Measurements from ENCODE around the gene KIF23.
A peak's percentile ranks its signal among the peaks of the same experiment; 100 is the strongest.
"Not testable (repeated sequence)": the region's sequence is repeated elsewhere in the genome, so short reads cannot be mapped to it uniquely, and the experiment has no call there.

Gene KIF23

GRCh38 chr15:69444686-69445085, 30.5 kb downstream of the KIF23 start:
- H3K27me3 Mint-ChIP-seq: no peaks in the 10 kb centered on the region
- no peaks in the 10 kb centered on the region for H3K9me3 Mint-ChIP-seq
- no peak overlapping the region for H3K27ac Mint-ChIP-seq
- H3K36me3 Mint-ChIP-seq: no peaks in the 10 kb centered on the region
- H3K4me1 Mint-ChIP-seq: peaks cover 16% of the 10 kb centered on the region
- no peak overlapping the region for H3K4me3 Mint-ChIP-seq

GRCh38 chr15:69446953-69447352, 32.8 kb downstream of the KIF23 start:
- Mint-ChIP-seq H3K9me3 (no peaks in the 10 kb centered on the region), H3K27ac (no peak overlapping the region), H3K36me3 (no peaks in the 10 kb centered on the region), H3K27me3 (no peaks in the 10 kb centered on the region), H3K4me3 (no peak overlapping the region), H3K4me1 (peaks cover 22% of the 10 kb centered on the region)

- H3K27me3 Mint-ChIP-seq, H3K27ac Mint-ChIP-seq, H3K9me3 Mint-ChIP-seq, H3K4me3 Mint-ChIP-seq: not testable (repeated sequence)
- H3K4me1 Mint-ChIP-seq: peaks cover 22% of the 10 kb centered on the region
- peaks cover 20% of the 10 kb centered on the region for H3K36me3 Mint-ChIP-seq
These were observed 36.1 kb downstream of the KIF23 start for GRCh38 chr15:69450221-69450620.

GRCh38 chr15:69450968-69451695, 37.0 kb downstream of the KIF23 start:
- Mint-ChIP-seq H3K27me3 (no peaks in the 10 kb centered on the region), H3K9me3 (no peaks in the 10 kb centered on the region), H3K4me1 (peaks cover 31% of the 10 kb centered on the region), H3K36me3 (peaks cover 27% of the 10 kb centered on the region), H3K27ac (peak overlapping the region; percentile 8), H3K4me3 (peak overlapping the region; percentile 99)

DNA sequence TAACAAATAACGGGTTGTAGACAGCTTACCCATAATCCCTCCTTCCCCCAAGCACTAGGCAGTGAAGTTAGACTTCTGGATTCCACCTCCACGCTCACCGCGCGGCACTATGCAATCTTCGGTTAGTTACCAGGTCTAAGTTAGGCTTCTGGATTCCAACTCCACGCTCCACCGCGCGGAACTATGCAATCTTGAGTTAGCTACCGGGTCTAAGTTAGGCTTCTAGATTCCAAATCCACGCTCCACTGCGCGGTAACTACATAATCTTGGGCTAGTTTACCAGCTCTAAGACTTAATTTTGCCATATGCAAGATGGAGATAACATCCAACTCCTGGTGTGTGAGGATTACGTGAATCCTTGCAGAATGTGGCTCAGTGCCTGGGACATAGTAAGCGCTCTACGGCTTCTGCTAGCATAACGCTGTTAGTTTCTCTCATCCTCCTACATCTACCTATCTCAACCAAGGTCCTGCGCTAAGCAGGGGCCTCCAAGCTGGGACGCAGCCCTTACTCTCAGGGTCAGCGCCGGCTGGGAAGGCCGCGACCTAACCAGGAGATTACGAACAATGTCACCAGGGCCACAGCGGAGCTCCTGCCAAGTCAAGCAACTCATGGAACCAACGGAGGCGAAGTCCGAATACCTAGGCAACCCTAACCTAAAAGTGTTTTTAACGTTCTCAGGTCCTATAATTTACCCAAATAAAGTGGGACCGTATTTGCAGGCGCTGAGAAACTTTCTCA, 38.0 kb downstream of the KIF23 start:
- Mint-ChIP-seq H3K27me3 (no peaks in the 10 kb centered on the region), H3K9me3 (no peaks in the 10 kb centered on the region), H3K4me1 (peaks cover 34% of the 10 kb centered on the region), H3K36me3 (peaks cover 30% of the 10 kb centered on the region), H3K27ac (peak overlapping the region; percentile 99), H3K4me3 (peak overlapping the region; percentile 99)

DNA sequence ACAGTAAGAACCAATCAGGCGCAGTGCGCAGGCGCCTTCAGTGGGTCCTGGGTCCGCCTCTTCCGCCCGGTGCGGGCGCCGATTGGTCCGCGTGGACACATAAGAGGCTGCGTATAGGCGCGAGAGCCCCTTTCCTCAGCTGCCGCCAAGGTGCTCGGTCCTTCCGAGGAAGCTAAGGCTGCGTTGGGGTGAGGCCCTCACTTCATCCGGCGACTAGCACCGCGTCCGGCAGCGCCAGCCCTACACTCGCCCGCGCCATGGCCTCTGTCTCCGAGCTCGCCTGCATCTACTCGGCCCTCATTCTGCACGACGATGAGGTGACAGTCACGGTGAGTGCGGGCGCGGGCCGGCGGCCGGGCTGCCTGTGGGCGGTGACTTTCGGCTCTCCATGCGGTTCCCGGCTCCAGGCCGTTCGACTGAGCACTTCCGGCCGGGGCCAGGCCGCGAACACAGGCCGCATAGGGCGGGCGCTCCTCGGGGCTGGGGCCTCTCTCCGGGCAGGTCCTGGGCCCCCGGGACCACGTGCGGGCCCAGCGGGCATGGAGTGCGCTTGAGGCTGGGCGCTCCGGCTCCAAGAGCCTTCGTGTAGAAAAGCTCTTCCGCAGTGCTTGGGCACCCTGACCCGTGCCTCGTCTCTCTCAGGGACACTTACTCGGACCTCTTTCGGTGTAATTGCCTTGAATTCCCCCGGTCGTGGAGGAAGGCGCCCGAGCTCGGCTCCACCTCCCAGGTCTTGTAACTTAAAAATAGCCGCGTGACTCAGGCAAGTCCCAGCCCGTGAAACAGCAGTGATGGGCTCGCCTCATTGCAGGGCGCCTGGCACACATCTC, 38.8 kb downstream of the KIF23 start, which contains the start of gene RPLP1:
Gene RPLP1, plus strand, starts transcription at position 127 of the 830 bp plus-strand sequence. Its CDS starts 131 bp downstream, at position 258.
- peaks cover 38% of the 10 kb centered on the region for H3K4me1 Mint-ChIP-seq
- H3K27ac Mint-ChIP-seq: peak within 1 kb of the TSS; percentile 99
- H3K9me3 Mint-ChIP-seq: no peaks in the 10 kb centered on the region
- H3K4me3 Mint-ChIP-seq: peak within 1 kb of the TSS; percentile 99
- H3K36me3 Mint-ChIP-seq: peaks cover 30% of the 10 kb centered on the region
- H3K27me3 Mint-ChIP-seq: no peaks in the 10 kb centered on the region

DNA sequence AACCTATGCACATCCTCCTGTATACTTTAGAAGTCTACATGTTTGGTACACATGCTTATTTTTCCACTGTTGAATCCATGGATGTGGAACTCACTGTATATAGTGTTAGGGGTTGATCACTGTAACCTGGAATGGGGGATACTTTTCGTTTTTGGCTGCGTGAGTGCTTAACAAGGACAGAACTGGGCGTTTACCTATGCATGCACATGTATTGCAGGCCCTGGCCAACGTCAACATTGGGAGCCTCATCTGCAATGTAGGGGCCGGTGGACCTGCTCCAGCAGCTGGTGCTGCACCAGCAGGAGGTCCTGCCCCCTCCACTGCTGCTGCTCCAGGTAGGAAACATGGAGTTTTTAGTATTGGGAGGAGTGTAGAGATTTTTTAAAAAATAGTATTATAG, 40.8 kb downstream of the KIF23 start:
- Mint-ChIP-seq H3K36me3 (peaks cover 32% of the 10 kb centered on the region), H3K4me1 (peaks cover 42% of the 10 kb centered on the region), H3K4me3 (peak overlapping the region; percentile 99), H3K27me3 (no peaks in the 10 kb centered on the region), H3K9me3 (no peaks in the 10 kb centered on the region), H3K27ac (peak overlapping the region; percentile 87)

DNA sequence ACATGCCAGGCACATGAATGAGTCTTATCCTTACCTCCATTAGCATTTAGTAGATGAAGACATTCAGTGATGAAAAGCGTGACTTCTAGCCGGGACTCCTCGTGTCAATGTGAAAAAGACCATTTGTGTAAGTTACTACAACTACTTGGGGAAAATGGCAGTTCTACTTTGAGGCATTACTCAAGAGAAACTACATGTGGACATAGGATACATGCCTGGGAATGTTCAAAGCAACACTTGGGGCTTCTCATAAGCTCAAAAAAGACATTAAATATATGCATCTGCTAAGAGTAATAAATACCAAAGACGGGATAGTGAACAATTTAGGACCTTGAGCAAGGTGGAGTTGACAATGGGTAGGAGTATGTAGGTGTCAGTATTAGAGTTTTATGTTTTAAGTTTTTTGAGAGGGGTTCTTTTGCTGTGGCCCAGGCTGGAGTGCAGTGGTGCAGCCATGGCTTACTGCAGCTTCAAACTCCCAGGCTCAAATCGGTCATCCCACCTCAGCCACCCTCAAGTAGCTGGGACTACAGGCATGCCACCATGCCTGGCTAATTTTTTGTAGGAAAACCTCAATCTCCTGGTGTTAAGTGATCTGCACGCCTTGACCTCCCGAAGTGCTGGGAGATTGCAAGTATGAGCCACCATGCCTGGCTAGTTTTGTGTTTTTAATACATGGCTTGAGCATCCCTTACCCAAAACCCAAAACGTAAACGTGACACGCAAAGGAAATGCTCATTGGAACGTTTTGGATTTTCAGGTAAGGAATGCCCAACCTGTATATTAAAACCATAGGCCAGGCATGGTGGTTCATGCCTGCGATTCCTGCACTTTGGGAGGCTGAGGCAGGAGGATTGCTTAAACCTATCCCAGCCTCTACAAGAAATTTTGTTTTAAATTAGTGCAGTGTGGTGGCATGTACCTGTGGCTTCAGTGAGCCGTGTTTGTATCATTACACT, 42.3 kb downstream of the KIF23 start:
- H3K4me3 Mint-ChIP-seq: peak overlapping the region; percentile 99
- H3K9me3 Mint-ChIP-seq: no peaks in the 10 kb centered on the region
- H3K4me1 Mint-ChIP-seq: peaks cover 54% of the 10 kb centered on the region
- peak overlapping the region; percentile 76 for H3K27ac Mint-ChIP-seq
- no peaks in the 10 kb centered on the region for H3K27me3 Mint-ChIP-seq
- H3K36me3 Mint-ChIP-seq: peaks cover 32% of the 10 kb centered on the region

- Mint-ChIP-seq H3K9me3 (no peaks in the 10 kb centered on the region), H3K36me3 (peaks cover 32% of the 10 kb centered on the region), H3K4me3 (no peak overlapping the region), H3K27me3 (no peaks in the 10 kb centered on the region), H3K4me1 (peaks cover 52% of the 10 kb centered on the region), H3K27ac (peak overlapping the region; percentile 88)
These were observed 43.4 kb downstream of the KIF23 start for GRCh38 chr15:69457304-69458280.

DNA sequence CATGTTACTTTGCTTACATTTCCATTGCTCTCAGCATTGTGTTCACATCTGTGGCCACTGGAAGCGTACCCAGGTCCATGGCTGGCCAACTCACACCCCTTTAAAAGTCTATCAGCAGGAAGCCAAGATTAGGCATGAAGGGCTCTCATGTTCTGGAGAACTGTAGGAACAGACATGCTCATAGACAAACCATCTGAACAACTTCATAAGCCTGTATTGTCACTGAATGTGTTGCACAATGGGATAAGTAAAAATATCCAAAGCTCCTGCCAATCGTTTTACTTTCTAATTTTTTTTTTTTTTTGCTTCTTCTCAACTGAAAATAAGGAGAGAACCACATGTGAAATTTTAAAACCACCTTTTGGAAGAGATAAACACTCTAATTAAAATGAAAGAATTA, 44.9 kb downstream of the KIF23 start:
- H3K9me3 Mint-ChIP-seq: no peaks in the 10 kb centered on the region
- H3K36me3 Mint-ChIP-seq: peaks cover 23% of the 10 kb centered on the region
- H3K4me3 Mint-ChIP-seq: no peak overlapping the region
- H3K27ac Mint-ChIP-seq: peak overlapping the region; percentile 65
- no peaks in the 10 kb centered on the region for H3K27me3 Mint-ChIP-seq
- peaks cover 64% of the 10 kb centered on the region for H3K4me1 Mint-ChIP-seq

GRCh38 chr15:69460481-69460880, 46.3 kb downstream of the KIF23 start:
- no peaks in the 10 kb centered on the region for H3K9me3 Mint-ChIP-seq
- peaks cover 51% of the 10 kb centered on the region for H3K4me1 Mint-ChIP-seq
- H3K27ac Mint-ChIP-seq: no peak overlapping the region
- no peak overlapping the region for H3K4me3 Mint-ChIP-seq
- H3K36me3 Mint-ChIP-seq: peaks cover 9% of the 10 kb centered on the region
- no peaks in the 10 kb centered on the region for H3K27me3 Mint-ChIP-seq

GRCh38 chr15:69462030-69462492, 47.9 kb downstream of the KIF23 start:
- Mint-ChIP-seq H3K27me3 (no peaks in the 10 kb centered on the region), H3K27ac (peak overlapping the region; percentile 35), H3K4me1 (peaks cover 45% of the 10 kb centered on the region), H3K36me3 (peaks cover 2% of the 10 kb centered on the region), H3K4me3 (peak overlapping the region; percentile 91), H3K9me3 (no peaks in the 10 kb centered on the region)

DNA sequence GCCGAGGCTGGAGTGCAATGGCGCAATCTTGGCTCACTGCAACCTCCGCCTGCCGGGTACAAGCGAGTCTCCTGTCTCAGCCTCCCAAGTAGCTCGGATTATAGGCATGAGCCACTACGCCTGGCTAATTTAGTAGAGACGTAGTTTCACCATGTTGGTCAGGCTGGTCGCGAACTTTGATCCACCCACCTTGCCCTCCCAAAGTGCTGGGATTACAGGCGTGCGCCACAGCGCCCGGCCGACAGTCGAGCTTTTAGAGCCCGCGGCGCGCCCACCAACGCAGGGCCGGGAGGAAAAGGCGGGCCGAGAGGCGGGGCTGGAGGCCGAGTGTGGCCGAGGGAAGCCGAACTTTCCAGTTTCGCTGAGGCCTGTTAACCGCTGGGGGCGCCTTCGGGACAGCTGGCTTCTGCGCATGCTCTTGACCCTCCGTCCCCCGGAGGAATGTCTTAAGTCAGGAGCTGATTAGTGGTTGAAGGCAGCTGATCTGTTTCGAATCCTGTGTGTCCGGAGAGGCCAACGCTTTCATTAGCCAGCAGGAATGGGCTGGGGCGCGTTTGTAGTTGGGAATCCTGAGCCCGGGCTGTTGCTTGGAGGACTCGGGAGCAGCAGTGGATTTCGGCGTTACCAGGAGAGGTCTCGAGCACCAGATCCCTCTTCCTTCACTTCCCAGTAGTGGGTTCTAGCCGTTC, 48.5 kb downstream of the KIF23 start:
- H3K4me1 Mint-ChIP-seq: peaks cover 42% of the 10 kb centered on the region
- H3K4me3 Mint-ChIP-seq: peak overlapping the region; percentile 91
- peaks cover 2% of the 10 kb centered on the region for H3K36me3 Mint-ChIP-seq
- H3K9me3 Mint-ChIP-seq: no peaks in the 10 kb centered on the region
- H3K27me3 Mint-ChIP-seq: no peaks in the 10 kb centered on the region
- peak overlapping the region; percentile 87 for H3K27ac Mint-ChIP-seq

All from activated naive CD4-positive, alpha-beta T cell treated with anti-CD3 and anti-CD28 coated beads, Interleukin-2, amount 50 U/mL, for 24 hours (primary cell).